HL-60 (cell line): ENCODE data around the gene IGSF6.

Experiments used
- DNase-seq, 2 experiments: peaks; one replicate each; pipeline ENCODE4 v3.0.0-alpha.2; 2010 to 2020; ENCODE audit warnings: low read depth in 1 of 2, low spot score in 1 of 2
- H3K27ac ChIP-seq: fragments of 250-450 bp; sonication (Bioruptor Pico); replicated peaks from 2 replicates; pipeline ENCODE4 v1.5.1; 2020; ENCODE audit warnings: mild to moderate bottlenecking, moderate library complexity
- H3K27me3 ChIP-seq: fragments of 250-450 bp; sonication (Bioruptor Pico); 2 replicates; pipeline ENCODE4 v1.5.1; 2021; ENCODE audit warnings: mild to moderate bottlenecking, moderate library complexity; ENCODE audit not compliant: insufficient read depth, poor library complexity, severe bottlenecking
- H3K4me3 ChIP-seq: replicated peaks from 2 replicates; pipeline ENCODE4 v1.5.1; 2011; ENCODE audit warnings: mild to moderate bottlenecking, control low read depth, low read length; ENCODE audit not compliant: insufficient read depth
- GABPA ChIP-seq: IDR thresholded peaks from 2 replicates; pipeline ENCODE4 v1.6.1; 2012; ENCODE audit warnings: low read depth
- POLR2AphosphoS5 ChIP-seq: IDR thresholded peaks from 2 replicates; pipeline ENCODE4 v1.6.1; 2012; ENCODE audit warnings: low read depth
- SPI1 ChIP-seq: IDR thresholded peaks from 2 replicates; pipeline ENCODE4 v1.6.1; 2012; ENCODE audit warnings: low read depth, mild to moderate bottlenecking, borderline replicate concordance
- long read RNA-seq: library from polyadenylated mRNA; unstranded; transcript quantifications from one replicate; pipeline ENCODE4 v2.0.0, GENCODE V29; 2020
- TF ChIP-seq, protein P1 (sequence below): IDR thresholded peaks from one replicate; pipeline ENCODE4 v1.5.1; 2011; ENCODE audit warnings: low read length, control low read depth, inconsistent platforms; ENCODE audit not compliant: insufficient read depth
- TF ChIP-seq, protein P2 (sequence below): IDR thresholded peaks from 2 replicates; pipeline ENCODE4 v1.6.1; 2012; ENCODE audit warnings: low read depth; ENCODE audit not compliant: insufficient replicate concordance

Gene IGSF6, protein sequence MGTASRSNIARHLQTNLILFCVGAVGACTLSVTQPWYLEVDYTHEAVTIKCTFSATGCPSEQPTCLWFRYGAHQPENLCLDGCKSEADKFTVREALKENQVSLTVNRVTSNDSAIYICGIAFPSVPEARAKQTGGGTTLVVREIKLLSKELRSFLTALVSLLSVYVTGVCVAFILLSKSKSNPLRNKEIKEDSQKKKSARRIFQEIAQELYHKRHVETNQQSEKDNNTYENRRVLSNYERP
- long read RNA-seq, partial matches to known transcripts: 0 of 1 reads
- long read RNA-seq, other reads (novel, unspliced or antisense): 1 of 1 reads

DNA sequence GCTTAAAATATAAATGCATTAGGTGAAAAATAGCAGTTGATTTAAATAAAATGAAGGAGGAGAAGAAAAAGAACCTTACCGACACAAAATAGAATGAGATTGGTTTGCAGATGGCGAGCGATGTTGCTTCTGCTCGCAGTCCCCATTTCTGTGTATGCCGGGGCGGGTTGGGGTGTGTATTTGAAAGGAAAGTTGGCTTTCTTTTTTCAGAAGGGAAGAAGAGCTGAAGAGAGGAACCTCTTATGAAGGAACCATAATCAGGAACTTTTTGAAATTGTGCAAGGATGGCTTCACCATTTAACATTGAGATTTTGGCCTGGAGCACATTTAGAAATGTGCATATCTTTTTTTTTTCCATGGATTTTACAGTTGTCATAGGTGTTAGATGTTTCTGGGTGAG is at the start of gene IGSF6:
IGSF6 (minus strand) TSS at position 156 of the 400 bp plus-strand sequence; CDS start at position 146, 10 bp downstream.
- H3K4me3 ChIP-seq: peak within 1 kb of the TSS; percentile 40
- no peak for TF ChIP-seq GABPA
- TF ChIP-seq SPI1: peak; percentile 56; the same call in 1 of the 2 replicates
- DNase-seq: peak; percentile 39 to 67

DNA sequence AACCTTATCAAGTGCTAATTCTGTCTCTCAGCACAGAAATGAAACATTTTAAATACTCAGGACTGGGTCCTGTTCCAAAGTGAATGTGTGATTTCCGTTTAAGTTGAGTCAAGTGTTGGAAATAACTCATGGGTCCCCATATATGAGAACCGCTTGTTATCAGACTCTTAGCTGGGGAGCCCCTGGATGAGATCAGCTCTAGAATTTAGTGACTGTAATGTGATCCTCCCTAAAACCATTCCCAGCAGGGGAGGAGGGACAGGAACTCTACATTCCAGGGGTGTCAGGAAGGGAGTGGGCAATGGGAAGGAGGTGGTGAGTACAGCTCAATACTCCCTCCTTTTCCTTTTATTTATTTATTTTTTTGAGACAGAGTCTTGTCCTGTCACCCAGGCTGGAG is 48.9 kb upstream of the IGSF6 start:
- TF ChIP-seq SPI1 (no peak), GABPA (no peak), POLR2AphosphoS5 (no peak)
- TF ChIP-seq, protein P1, sequence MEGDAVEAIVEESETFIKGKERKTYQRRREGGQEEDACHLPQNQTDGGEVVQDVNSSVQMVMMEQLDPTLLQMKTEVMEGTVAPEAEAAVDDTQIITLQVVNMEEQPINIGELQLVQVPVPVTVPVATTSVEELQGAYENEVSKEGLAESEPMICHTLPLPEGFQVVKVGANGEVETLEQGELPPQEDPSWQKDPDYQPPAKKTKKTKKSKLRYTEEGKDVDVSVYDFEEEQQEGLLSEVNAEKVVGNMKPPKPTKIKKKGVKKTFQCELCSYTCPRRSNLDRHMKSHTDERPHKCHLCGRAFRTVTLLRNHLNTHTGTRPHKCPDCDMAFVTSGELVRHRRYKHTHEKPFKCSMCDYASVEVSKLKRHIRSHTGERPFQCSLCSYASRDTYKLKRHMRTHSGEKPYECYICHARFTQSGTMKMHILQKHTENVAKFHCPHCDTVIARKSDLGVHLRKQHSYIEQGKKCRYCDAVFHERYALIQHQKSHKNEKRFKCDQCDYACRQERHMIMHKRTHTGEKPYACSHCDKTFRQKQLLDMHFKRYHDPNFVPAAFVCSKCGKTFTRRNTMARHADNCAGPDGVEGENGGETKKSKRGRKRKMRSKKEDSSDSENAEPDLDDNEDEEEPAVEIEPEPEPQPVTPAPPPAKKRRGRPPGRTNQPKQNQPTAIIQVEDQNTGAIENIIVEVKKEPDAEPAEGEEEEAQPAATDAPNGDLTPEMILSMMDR: no peak
- TF ChIP-seq, protein P2, sequence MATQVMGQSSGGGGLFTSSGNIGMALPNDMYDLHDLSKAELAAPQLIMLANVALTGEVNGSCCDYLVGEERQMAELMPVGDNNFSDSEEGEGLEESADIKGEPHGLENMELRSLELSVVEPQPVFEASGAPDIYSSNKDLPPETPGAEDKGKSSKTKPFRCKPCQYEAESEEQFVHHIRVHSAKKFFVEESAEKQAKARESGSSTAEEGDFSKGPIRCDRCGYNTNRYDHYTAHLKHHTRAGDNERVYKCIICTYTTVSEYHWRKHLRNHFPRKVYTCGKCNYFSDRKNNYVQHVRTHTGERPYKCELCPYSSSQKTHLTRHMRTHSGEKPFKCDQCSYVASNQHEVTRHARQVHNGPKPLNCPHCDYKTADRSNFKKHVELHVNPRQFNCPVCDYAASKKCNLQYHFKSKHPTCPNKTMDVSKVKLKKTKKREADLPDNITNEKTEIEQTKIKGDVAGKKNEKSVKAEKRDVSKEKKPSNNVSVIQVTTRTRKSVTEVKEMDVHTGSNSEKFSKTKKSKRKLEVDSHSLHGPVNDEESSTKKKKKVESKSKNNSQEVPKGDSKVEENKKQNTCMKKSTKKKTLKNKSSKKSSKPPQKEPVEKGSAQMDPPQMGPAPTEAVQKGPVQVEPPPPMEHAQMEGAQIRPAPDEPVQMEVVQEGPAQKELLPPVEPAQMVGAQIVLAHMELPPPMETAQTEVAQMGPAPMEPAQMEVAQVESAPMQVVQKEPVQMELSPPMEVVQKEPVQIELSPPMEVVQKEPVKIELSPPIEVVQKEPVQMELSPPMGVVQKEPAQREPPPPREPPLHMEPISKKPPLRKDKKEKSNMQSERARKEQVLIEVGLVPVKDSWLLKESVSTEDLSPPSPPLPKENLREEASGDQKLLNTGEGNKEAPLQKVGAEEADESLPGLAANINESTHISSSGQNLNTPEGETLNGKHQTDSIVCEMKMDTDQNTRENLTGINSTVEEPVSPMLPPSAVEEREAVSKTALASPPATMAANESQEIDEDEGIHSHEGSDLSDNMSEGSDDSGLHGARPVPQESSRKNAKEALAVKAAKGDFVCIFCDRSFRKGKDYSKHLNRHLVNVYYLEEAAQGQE: no peak
- Histone ChIP-seq H3K4me3 (no peak overlapping the region), H3K27ac (no peak overlapping the region), H3K27me3 (peaks cover 2% of the 10 kb centered on the region)
- no peak for DNase-seq

More for the DNA sequence above, at the start of gene IGSF6:
- no peaks in the 10 kb centered on the region for H3K27me3 ChIP-seq
- H3K27ac ChIP-seq: no peak within 1 kb of the TSS

DNA sequence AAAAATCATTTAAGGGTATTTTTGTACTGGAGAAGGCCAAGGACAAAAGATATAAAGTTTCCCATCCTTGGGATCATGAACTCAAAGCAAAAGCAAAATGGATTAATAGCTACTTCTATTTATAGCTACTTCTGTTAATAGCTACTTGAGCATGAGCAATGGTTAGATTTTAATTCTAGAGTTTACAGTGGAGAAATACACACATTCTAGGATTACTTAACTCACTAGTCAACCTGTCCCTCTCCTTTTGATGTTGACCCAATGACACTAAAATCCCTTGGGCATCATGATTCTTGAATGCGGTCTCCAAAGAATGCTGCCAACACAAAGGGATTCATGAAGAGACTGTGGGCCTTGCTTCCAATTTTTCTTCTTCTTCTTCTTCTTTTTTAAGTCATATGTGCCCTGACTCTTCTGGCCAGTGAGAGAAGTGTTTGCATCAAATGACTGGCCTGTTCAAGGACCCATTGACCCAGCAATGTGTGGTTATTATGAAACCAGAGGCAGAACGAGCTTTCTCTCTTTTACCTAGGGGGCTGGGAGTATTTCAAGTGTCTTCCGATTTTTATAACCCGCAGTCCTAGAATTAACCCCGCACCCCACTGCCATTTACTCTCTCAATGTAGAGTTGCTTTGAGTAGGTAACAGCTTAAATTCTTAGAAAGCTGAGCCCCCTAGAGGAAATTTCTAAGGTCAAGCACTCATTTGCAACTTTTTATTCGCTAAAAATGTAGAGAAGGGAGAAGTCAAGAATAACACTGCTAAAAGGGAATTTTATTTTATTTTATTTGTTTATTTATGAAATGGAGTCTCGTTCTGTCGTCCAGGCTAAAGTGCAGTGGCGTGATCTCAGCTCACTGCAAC is 46.0 kb upstream of the IGSF6 start:
- no peak for DNase-seq
- Histone ChIP-seq H3K4me3 (no peak overlapping the region), H3K27ac (no peak overlapping the region), H3K27me3 (no peaks in the 10 kb centered on the region)
- TF ChIP-seq, protein P2: no peak

- no peak overlapping the region for H3K27ac ChIP-seq
Measured at GRCh38 chr16:21697032-21697431, 44.6 kb upstream of the IGSF6 start.

More at GRCh38 chr16:21697032-21697431, 44.6 kb upstream of the IGSF6 start:
- no peak overlapping the region for H3K4me3 ChIP-seq
- no peaks in the 10 kb centered on the region for H3K27me3 ChIP-seq
- no peak for DNase-seq
- TF ChIP-seq, protein P2: no peak
- TF ChIP-seq GABPA (no peak), POLR2AphosphoS5 (no peak), SPI1 (no peak)
- TF ChIP-seq, protein P1: no peak
